ENCODE data around the gene SPACA9.

GRCh38 chr9:132854832-132855231 is 23.9 kb upstream of the SPACA9 start:
- TF ChIP-seq CTCF (IDR thresholded peaks at IDR 0.05) (no peak), POLR2A (IDR thresholded peaks at IDR 0.05) (no peak)
